GM10248 (cell line): ENCODE data around the gene CEBPA.

ENCODE experiments used
- CTCF ChIA-PET: fragments of 300-600 bp; sonication (Branson Sonifier 250); formaldehyde crosslinking; extraction: SDS; loops from one replicate; lab custom pipeline; 2021; ENCODE audit warnings: antibody characterized with exemption; lab: Yijun Ruan, JAX
- POLR2A ChIA-PET: fragments of 350-650 bp; sonication (Branson Sonifier 250); formaldehyde crosslinking; extraction: SDS; loops from one replicate; lab custom pipeline; 2020; ENCODE audit warnings: antibody characterized with exemption; lab: Yijun Ruan, JAX
- DNase-seq: peaks from one replicate; pipeline ENCODE4 v3.0.0; 2012; ENCODE audit errors: extremely low spot score
- TF ChIP-seq, protein P1 (sequence below): IDR thresholded peaks from 2 replicates; pipeline ENCODE4 v1.5.1; 2012; ENCODE audit warnings: mild to moderate bottlenecking, low read depth; ENCODE audit errors: extremely low read depth, missing control alignments, control extremely low read depth

The CEBPA gene

DNA sequence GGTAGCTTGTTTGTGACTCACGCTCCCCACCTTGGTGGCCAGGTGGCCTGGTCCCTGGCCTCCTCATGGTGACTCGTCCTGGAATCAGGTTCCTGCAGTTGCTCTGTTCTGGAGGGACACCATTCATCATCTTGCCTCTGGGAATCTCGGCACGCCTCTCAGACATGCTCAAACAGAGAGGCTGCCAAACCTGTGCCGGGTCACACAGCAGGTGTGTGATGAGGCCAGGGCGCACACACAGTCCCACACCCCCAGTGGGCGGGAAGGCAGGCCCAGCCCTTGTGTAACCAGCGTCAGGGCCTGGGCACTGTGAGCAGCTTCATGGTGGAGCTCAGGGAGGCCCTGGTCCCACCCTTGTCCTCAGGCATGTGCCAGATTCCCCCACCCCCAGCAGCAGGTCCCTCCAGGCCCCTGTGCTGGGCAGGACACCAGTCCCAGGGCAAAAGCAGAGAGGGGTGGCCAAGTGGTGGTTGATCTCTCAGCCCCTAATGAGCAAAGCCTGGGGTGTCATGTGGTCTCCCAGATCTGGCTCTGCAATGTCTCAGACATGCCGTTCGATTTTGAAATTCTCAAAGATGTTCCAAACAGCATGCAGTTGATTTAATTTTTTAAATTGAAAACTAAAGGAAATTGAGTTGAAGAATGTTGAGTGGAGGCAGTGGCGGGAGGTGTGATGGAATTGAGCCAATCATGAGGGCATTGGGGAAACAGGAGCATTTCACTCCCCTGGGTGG is 12.1 kb downstream of the CEBPA start:
- POLR2A ChIA-PET, result no interaction called here
- CTCF ChIA-PET, result interaction anchor here (1.2 kb wide), 1 partner anchor 22 kb away, joined by 3 read pairs; no protein-coding TSS in a partner anchor
- TF ChIP-seq, protein P1, sequence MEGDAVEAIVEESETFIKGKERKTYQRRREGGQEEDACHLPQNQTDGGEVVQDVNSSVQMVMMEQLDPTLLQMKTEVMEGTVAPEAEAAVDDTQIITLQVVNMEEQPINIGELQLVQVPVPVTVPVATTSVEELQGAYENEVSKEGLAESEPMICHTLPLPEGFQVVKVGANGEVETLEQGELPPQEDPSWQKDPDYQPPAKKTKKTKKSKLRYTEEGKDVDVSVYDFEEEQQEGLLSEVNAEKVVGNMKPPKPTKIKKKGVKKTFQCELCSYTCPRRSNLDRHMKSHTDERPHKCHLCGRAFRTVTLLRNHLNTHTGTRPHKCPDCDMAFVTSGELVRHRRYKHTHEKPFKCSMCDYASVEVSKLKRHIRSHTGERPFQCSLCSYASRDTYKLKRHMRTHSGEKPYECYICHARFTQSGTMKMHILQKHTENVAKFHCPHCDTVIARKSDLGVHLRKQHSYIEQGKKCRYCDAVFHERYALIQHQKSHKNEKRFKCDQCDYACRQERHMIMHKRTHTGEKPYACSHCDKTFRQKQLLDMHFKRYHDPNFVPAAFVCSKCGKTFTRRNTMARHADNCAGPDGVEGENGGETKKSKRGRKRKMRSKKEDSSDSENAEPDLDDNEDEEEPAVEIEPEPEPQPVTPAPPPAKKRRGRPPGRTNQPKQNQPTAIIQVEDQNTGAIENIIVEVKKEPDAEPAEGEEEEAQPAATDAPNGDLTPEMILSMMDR, result no peak
- no peak for DNase-seq

GRCh38 chr19:33289261-33289660 is 13.1 kb downstream of the CEBPA start:
- ChIA-PET POLR2A (no interaction called here), CTCF (interaction anchor here (1.2 kb wide), 1 partner anchor 23 kb away, joined by 3 read pairs; no protein-coding TSS in a partner anchor)
- DNase-seq, result no peak
- TF ChIP-seq, protein P1, result no peak

GRCh38 chr19:33288666-33289065 is 13.7 kb downstream of the CEBPA start:
- ChIA-PET POLR2A (no interaction called here), CTCF (no interaction called here)
- TF ChIP-seq, protein P1, result no peak
- no peak for DNase-seq

GRCh38 chr19:33287927-33288326 is 14.4 kb downstream of the CEBPA start:
- ChIA-PET CTCF (interaction anchor here (0.9 kb wide), 1 partner anchor 484 kb away, joined by 4 read pairs; no protein-coding TSS in a partner anchor), POLR2A (no interaction called here)

GRCh38 chr19:33287438-33287837 is 14.9 kb downstream of the CEBPA start:
- ChIA-PET POLR2A (no interaction called here), CTCF (interaction anchor here (0.9 kb wide), 1 partner anchor 484 kb away, joined by 4 read pairs; no protein-coding TSS in a partner anchor)
- TF ChIP-seq, protein P1, result no peak
- no peak for DNase-seq

More at GRCh38 chr19:33287927-33288326, 14.4 kb downstream of the CEBPA start:
- TF ChIP-seq, protein P1, result no peak
- no peak for DNase-seq

DNA sequence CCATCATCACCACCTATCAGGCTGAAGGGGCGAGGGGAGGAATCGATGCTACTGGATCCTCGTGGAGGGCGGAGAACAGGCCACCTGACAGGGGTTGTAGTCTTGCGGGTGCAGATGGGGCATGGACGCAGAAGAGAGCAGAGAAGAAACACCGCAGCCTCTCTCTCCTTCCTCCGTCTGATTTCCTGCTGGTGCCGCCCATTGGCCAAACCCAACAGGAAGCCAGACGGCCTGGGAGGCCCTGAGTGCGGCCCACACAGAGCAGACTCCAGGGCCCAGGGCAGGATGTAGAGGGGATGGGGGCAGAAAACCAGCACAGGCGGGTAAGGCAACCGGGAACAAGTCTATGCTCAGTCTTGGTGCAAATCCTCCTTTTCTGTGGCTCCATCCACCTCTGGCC is 15.4 kb downstream of the CEBPA start:
- ChIA-PET CTCF (interaction anchor here (0.9 kb wide), 1 partner anchor 485 kb away, joined by 4 read pairs; no protein-coding TSS in a partner anchor), POLR2A (no interaction called here)
- DNase-seq, result no peak
- TF ChIP-seq, protein P1, result no peak
